Parathyroid adenoma (tissue), 2 donors: Measurements from ENCODE around the gene RAP1GAP.

ENCODE experiments used
- H2AFZ ChIP-seq: fragments of 300-600 bp; sonication (generic); one replicate; pipeline ENCODE4 v1.7.0; 2017; ENCODE audit warnings: antibody characterized with exemption, mild to moderate bottlenecking
- H3K27ac ChIP-seq: fragments of 300-600 bp; sonication (generic); one replicate; pipeline ENCODE4 v1.7.0; 2017
- H3K27me3 ChIP-seq: fragments of 300-600 bp; sonication (generic); one replicate; pipeline ENCODE4 v1.7.0; 2017; ENCODE audit warnings: low read length; ENCODE audit not compliant: control insufficient read depth, insufficient read depth
- H3K36me3 ChIP-seq: fragments of 300-600 bp; sonication (generic); one replicate; pipeline ENCODE4 v1.7.0; 2017; ENCODE audit warnings: low read length; ENCODE audit not compliant: control insufficient read depth, insufficient read depth
- H3K4me1 ChIP-seq: fragments of 300-600 bp; sonication (generic); one replicate; pipeline ENCODE4 v1.7.0; 2017; ENCODE audit warnings: control low read depth
- H3K4me2 ChIP-seq: fragments of 300-600 bp; sonication (generic); one replicate; pipeline ENCODE4 v1.7.0; 2017; ENCODE audit warnings: low read length
- H3K4me3 ChIP-seq: fragments of 300-600 bp; sonication (generic); one replicate; pipeline ENCODE4 v1.7.0; 2017; ENCODE audit warnings: low read depth, low read length
- H3K79me2 ChIP-seq: fragments of 300-600 bp; sonication (generic); one replicate; pipeline ENCODE4 v1.7.0; 2017; ENCODE audit warnings: control low read depth
- H3K9ac ChIP-seq: fragments of 300-600 bp; sonication (generic); one replicate; pipeline ENCODE4 v1.7.0; 2017; ENCODE audit warnings: mild to moderate bottlenecking
- H3K9me3 ChIP-seq: fragments of 300-600 bp; sonication (generic); one replicate; pipeline ENCODE4 v1.7.0; 2017; ENCODE audit warnings: low read length; ENCODE audit not compliant: control insufficient read depth
- CTCF ChIP-seq: fragments of 300-600 bp; sonication (generic); IDR thresholded peaks from one replicate; pipeline ENCODE4 v1.7.0; 2017; ENCODE audit warnings: antibody characterized with exemption, mild to moderate bottlenecking
- donor health status: primary hyperparathyroidism.

RAP1GAP gene

GRCh38 chr1:21641967-21642739, 27.0 kb downstream of the RAP1GAP start:
- H3K4me3 ChIP-seq = no peak overlapping the region
- H3K36me3 ChIP-seq = no peaks in the 10 kb centered on the region
- H3K79me2 ChIP-seq = no peaks in the 10 kb centered on the region
- peaks cover 36% of the 10 kb centered on the region for H3K4me1 ChIP-seq
- H3K27me3 ChIP-seq = no peaks in the 10 kb centered on the region
- no peak overlapping the region for H3K9ac ChIP-seq
- peak overlapping the region; percentile 63 for H3K4me2 ChIP-seq
- H2AFZ ChIP-seq = no peak overlapping the region
- peak overlapping the region; percentile 98 for H3K27ac ChIP-seq
- no peak for TF ChIP-seq CTCF
- no peaks in the 10 kb centered on the region for H3K9me3 ChIP-seq

GRCh38 chr1:21641537-21641936, 27.6 kb downstream of the RAP1GAP start:
- no peak overlapping the region for H3K4me3 ChIP-seq
- peaks cover 36% of the 10 kb centered on the region for H3K4me1 ChIP-seq
- H3K79me2 ChIP-seq = no peaks in the 10 kb centered on the region
- no peak for TF ChIP-seq CTCF
- no peaks in the 10 kb centered on the region for H3K9me3 ChIP-seq
- no peak overlapping the region for H2AFZ ChIP-seq
- H3K27me3 ChIP-seq = no peaks in the 10 kb centered on the region
- no peak overlapping the region for H3K9ac ChIP-seq
- peak overlapping the region; percentile 63 for H3K4me2 ChIP-seq
- no peaks in the 10 kb centered on the region for H3K36me3 ChIP-seq
- peak overlapping the region; percentile 98 for H3K27ac ChIP-seq

GRCh38 chr1:21641076-21641475, 28.1 kb downstream of the RAP1GAP start:
- Histone ChIP-seq H3K4me2 (no peak overlapping the region), H3K36me3 (no peaks in the 10 kb centered on the region), H3K27me3 (no peaks in the 10 kb centered on the region), H2AFZ (no peak overlapping the region), H3K9ac (no peak overlapping the region), H3K79me2 (no peaks in the 10 kb centered on the region), H3K4me3 (no peak overlapping the region), H3K4me1 (peaks cover 40% of the 10 kb centered on the region), H3K27ac (peak overlapping the region; percentile 98), H3K9me3 (no peaks in the 10 kb centered on the region)
- no peak for TF ChIP-seq CTCF

- H3K4me2 ChIP-seq = no peak overlapping the region
- H3K9ac ChIP-seq = no peak overlapping the region
- no peak overlapping the region for H3K4me3 ChIP-seq
- peak overlapping the region; percentile 98 for H3K27ac ChIP-seq
- H3K9me3 ChIP-seq = no peaks in the 10 kb centered on the region
- no peaks in the 10 kb centered on the region for H3K79me2 ChIP-seq
- no peaks in the 10 kb centered on the region for H3K36me3 ChIP-seq
- TF ChIP-seq CTCF = no peak
- H3K4me1 ChIP-seq = peaks cover 44% of the 10 kb centered on the region
- H3K27me3 ChIP-seq = no peaks in the 10 kb centered on the region
- H2AFZ ChIP-seq = no peak overlapping the region
Measured at GRCh38 chr1:21640653-21641052, 28.5 kb downstream of the RAP1GAP start.

- Histone ChIP-seq H3K4me1 (peaks cover 53% of the 10 kb centered on the region), H3K36me3 (no peaks in the 10 kb centered on the region), H3K79me2 (no peaks in the 10 kb centered on the region), H3K4me2 (no peak overlapping the region), H3K27ac (peak overlapping the region; percentile 98), H3K4me3 (no peak overlapping the region), H3K9ac (no peak overlapping the region), H3K27me3 (no peaks in the 10 kb centered on the region), H3K9me3 (no peaks in the 10 kb centered on the region), H2AFZ (peak overlapping the region; percentile 11)
- TF ChIP-seq CTCF = no peak
Measured at GRCh38 chr1:21639594-21640041, 29.5 kb downstream of the RAP1GAP start.
